ENCODE measurements around the gene PHYHD1.

Gene PHYHD1

GRCh38 chr9:128986671-128987070 lies 65.9 kb downstream of the PHYHD1 start:
- no peak for DNase-seq

- no peak for DNase-seq
Observed at GRCh38 chr9:128987805-128988204, 67.0 kb downstream of the PHYHD1 start.
